HL-60 (cell line): Measurements from ENCODE around the gene PCBD2.
"Not testable (repeated sequence)": the region's sequence is repeated elsewhere in the genome, so short reads cannot be mapped to it uniquely, and the experiment has no call there.

Source experiments
- DNase-seq, 2 experiments: peaks; one replicate each; pipeline ENCODE4 v3.0.0-alpha.2; 2010 to 2020; ENCODE audit warnings: low read depth in 1 of 2, low spot score in 1 of 2
- H3K27ac ChIP-seq: fragments of 250-450 bp; sonication (Bioruptor Pico); replicated peaks from 2 replicates; pipeline ENCODE4 v1.5.1; 2020; ENCODE audit warnings: mild to moderate bottlenecking, moderate library complexity
- H3K27me3 ChIP-seq: fragments of 250-450 bp; sonication (Bioruptor Pico); 2 replicates; pipeline ENCODE4 v1.5.1; 2021; ENCODE audit warnings: mild to moderate bottlenecking, moderate library complexity; ENCODE audit not compliant: insufficient read depth, poor library complexity, severe bottlenecking
- H3K4me3 ChIP-seq: replicated peaks from 2 replicates; pipeline ENCODE4 v1.5.1; 2011; ENCODE audit warnings: mild to moderate bottlenecking, control low read depth, low read length; ENCODE audit not compliant: insufficient read depth
- GABPA ChIP-seq: IDR thresholded peaks from 2 replicates; pipeline ENCODE4 v1.6.1; 2012; ENCODE audit warnings: low read depth
- POLR2AphosphoS5 ChIP-seq: IDR thresholded peaks from 2 replicates; pipeline ENCODE4 v1.6.1; 2012; ENCODE audit warnings: low read depth
- SPI1 ChIP-seq: IDR thresholded peaks from 2 replicates; pipeline ENCODE4 v1.6.1; 2012; ENCODE audit warnings: low read depth, mild to moderate bottlenecking, borderline replicate concordance
- TF ChIP-seq, protein P1 (sequence below): IDR thresholded peaks from one replicate; pipeline ENCODE4 v1.5.1; 2011; ENCODE audit warnings: low read length, control low read depth, inconsistent platforms; ENCODE audit not compliant: insufficient read depth
- TF ChIP-seq, protein P2 (sequence below): IDR thresholded peaks from 2 replicates; pipeline ENCODE4 v1.6.1; 2012; ENCODE audit warnings: low read depth; ENCODE audit not compliant: insufficient replicate concordance

PCBD2 gene

DNA sequence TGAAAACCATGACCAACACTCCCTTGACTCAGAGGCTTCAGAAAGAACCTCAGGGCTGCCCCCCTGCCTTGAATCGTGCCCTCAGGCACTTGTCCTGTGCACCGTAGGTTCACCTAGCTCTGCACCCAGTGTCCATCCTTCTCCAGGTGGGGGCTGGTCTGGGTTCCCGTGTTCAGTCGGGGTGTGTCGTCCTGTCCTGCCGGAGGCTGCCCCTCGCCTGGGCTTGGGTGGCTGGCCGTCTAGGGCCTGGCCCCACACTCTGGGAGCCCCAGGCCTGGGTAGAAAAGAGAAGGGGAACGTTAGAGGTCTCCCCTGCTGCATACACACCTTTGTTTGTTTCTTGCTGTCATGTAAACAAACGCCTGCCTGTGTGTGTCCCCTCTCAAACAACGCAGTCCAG is 92.1 kb downstream of the PCBD2 start:
- Histone ChIP-seq H3K4me3 (no peak overlapping the region), H3K27me3 (no peaks in the 10 kb centered on the region), H3K27ac (no peak overlapping the region)
- TF ChIP-seq, protein P1, sequence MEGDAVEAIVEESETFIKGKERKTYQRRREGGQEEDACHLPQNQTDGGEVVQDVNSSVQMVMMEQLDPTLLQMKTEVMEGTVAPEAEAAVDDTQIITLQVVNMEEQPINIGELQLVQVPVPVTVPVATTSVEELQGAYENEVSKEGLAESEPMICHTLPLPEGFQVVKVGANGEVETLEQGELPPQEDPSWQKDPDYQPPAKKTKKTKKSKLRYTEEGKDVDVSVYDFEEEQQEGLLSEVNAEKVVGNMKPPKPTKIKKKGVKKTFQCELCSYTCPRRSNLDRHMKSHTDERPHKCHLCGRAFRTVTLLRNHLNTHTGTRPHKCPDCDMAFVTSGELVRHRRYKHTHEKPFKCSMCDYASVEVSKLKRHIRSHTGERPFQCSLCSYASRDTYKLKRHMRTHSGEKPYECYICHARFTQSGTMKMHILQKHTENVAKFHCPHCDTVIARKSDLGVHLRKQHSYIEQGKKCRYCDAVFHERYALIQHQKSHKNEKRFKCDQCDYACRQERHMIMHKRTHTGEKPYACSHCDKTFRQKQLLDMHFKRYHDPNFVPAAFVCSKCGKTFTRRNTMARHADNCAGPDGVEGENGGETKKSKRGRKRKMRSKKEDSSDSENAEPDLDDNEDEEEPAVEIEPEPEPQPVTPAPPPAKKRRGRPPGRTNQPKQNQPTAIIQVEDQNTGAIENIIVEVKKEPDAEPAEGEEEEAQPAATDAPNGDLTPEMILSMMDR: no peak
- DNase-seq: no peak

DNA sequence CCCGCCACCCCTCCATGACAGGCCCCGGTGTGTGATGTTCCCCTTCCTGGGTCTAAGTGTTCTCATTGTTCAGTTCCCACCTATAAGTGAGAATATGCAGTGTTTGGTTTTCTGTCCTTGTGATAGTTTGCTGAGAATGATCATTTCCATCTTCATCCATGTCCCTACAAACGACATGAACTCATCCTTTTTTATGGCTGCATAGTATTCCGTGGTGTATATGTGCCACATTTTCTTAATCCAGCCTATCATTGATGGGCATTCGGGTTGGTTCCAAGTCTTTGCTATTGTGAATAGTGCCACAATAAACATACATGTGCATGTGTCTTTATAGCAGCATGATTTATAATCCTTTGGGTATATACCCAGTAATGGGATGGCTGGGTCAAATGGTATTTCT is 93.1 kb downstream of the PCBD2 start:
- not testable (repeated sequence) for H3K27me3 ChIP-seq, DNase-seq, H3K4me3 ChIP-seq, H3K27ac ChIP-seq

DNA sequence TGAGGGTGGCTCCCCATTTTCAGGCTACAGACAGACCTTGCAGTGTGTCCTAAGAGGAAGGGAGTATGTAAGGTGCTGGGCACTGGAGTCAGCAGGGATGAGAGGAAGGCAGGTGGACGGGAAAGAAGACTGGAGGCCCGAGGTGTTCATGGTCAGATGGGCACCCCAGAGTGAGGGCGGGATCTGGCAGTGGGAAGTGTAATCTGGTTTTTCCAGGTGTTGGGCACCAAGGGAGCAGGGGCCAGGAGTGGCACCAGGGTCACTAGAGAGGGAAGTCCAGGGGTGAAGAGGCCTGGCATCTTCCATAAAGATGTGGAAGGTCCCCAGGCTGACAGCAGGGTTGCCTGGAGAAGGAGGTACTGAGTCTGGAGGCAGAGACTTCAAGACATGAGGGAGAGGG is 99.4 kb downstream of the PCBD2 start:
- TF ChIP-seq SPI1: no peak
- TF ChIP-seq POLR2AphosphoS5: no peak
- TF ChIP-seq, protein P2, sequence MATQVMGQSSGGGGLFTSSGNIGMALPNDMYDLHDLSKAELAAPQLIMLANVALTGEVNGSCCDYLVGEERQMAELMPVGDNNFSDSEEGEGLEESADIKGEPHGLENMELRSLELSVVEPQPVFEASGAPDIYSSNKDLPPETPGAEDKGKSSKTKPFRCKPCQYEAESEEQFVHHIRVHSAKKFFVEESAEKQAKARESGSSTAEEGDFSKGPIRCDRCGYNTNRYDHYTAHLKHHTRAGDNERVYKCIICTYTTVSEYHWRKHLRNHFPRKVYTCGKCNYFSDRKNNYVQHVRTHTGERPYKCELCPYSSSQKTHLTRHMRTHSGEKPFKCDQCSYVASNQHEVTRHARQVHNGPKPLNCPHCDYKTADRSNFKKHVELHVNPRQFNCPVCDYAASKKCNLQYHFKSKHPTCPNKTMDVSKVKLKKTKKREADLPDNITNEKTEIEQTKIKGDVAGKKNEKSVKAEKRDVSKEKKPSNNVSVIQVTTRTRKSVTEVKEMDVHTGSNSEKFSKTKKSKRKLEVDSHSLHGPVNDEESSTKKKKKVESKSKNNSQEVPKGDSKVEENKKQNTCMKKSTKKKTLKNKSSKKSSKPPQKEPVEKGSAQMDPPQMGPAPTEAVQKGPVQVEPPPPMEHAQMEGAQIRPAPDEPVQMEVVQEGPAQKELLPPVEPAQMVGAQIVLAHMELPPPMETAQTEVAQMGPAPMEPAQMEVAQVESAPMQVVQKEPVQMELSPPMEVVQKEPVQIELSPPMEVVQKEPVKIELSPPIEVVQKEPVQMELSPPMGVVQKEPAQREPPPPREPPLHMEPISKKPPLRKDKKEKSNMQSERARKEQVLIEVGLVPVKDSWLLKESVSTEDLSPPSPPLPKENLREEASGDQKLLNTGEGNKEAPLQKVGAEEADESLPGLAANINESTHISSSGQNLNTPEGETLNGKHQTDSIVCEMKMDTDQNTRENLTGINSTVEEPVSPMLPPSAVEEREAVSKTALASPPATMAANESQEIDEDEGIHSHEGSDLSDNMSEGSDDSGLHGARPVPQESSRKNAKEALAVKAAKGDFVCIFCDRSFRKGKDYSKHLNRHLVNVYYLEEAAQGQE: no peak
- no peak for TF ChIP-seq GABPA
- TF ChIP-seq, protein P1: no peak
- H3K27ac ChIP-seq: no peak overlapping the region
- no peak for DNase-seq
- no peak overlapping the region for H3K4me3 ChIP-seq
- no peaks in the 10 kb centered on the region for H3K27me3 ChIP-seq

DNA sequence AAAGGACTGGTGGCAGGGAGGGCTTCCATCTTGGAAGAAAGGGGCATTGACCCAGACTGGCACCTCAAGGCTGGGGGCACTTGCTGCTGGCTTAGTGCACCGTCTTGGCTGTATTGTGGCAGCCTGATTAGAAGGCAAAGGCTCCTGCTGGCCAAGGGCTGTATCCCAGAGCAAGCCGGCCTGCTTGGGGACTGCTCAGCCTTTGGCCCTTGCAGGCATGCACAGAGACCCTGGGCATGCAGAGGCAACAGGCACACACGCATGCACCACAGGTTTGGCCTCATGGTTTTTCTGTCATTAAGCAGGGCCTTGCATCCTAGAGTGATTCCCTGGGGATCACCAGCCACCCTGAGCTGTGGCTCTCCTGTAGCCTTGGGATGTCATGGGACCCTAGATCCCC is 100.1 kb downstream of the PCBD2 start:
- H3K27me3 ChIP-seq: no peaks in the 10 kb centered on the region
- no peak overlapping the region for H3K27ac ChIP-seq
- DNase-seq: no peak
- H3K4me3 ChIP-seq: no peak overlapping the region
- TF ChIP-seq, protein P2: no peak

DNA sequence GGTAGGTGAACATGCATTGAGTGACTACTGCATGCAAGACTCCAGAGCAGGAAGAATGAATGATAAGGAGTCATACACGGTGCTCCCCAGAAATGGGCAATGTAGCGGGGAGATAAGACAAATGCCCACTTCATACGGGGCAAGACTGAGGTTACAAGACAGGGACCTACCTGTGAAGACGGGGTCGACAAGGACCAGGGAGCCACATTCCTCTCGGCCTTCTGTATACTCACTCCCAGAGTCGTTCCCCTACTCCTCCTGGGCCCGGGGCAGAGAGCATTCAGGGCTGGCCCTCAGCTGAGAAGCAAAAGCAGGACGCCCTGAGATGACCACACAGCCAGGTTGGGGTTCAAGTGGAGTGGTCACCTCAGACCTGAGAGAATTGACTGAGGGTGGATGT is 102.4 kb downstream of the PCBD2 start:
- H3K4me3 ChIP-seq: no peak overlapping the region
- no peak overlapping the region for H3K27ac ChIP-seq
- H3K27me3 ChIP-seq: no peaks in the 10 kb centered on the region
- no peak for DNase-seq
- no peak for TF ChIP-seq SPI1
- TF ChIP-seq, protein P1: no peak
- TF ChIP-seq POLR2AphosphoS5: no peak
- no peak for TF ChIP-seq GABPA
- TF ChIP-seq, protein P2: no peak
